ENCODE measurements around the gene CFAP61. TPM values are rescaled to one million over a fixed set of nuclear protein-coding genes. Genes with fewer than 3 reads are reported as not detected.

CFAP61 gene
- total and polyA plus RNA-seq, 3 experiments from 2014 or later, result not detected

- Histone ChIP-seq H3K4me1 (ENCODE audit: insufficient read depth, low read length) (no peaks in the 10 kb centered on the region), H3K27me3 (ENCODE audit: insufficient read depth, low read length, poor library complexity, severe bottlenecking) (no peaks in the 10 kb centered on the region), H3K27ac (ENCODE audit: low read depth, low read length) (no peak overlapping the region), H3K9me3 (ENCODE audit: low read length) (no peaks in the 10 kb centered on the region), H3K36me3 (ENCODE audit: insufficient read depth, low read length) (no peaks in the 10 kb centered on the region), H3K4me3 (ENCODE audit: low read length) (no peak overlapping the region)
- peak overlapping the region in 4 of 7 donors; percentile 73 to 80 (median 77) for H3K4me3 Mint-ChIP-seq
- DNase-seq, result peak in 2 of 5 donors; percentile 27 to 44
- ChIA-PET CTCF (interaction anchor here (1.0 to 1.1 kb wide), 2 partner anchors 13 to 154 kb away, joined by 3 read pairs; no protein-coding TSS in a partner anchor), POLR2A (no interaction called here)
- H3K27me3 Mint-ChIP-seq, result peaks cover 9 to 29% of the 10 kb centered on the region in 2 donors
- H3K27ac Mint-ChIP-seq, result peak overlapping the region in 4 of 8 donors; percentile 72 to 88 (median 76)
- no peaks in the 10 kb centered on the region for H3K9me3 Mint-ChIP-seq
- H3K4me1 Mint-ChIP-seq, result peaks cover 3 to 12% (median 9%) of the 10 kb centered on the region in 3 donors
- H3K36me3 Mint-ChIP-seq, result no peaks in the 10 kb centered on the region
Observed at GRCh38 chr20:20083807-20084206, 31.5 kb downstream of the CFAP61 start.

GRCh38 chr20:20084296-20084752 lies 32.0 kb downstream of the CFAP61 start:
- H3K36me3 Mint-ChIP-seq, result no peaks in the 10 kb centered on the region
- peak overlapping the region in 4 of 7 donors; percentile 73 to 80 (median 77) for H3K4me3 Mint-ChIP-seq

GRCh38 chr20:20085071-20085470 lies 32.7 kb downstream of the CFAP61 start:
- H3K27me3 ChIP-seq (ENCODE audit: insufficient read depth, low read length, poor library complexity, severe bottlenecking), result no peaks in the 10 kb centered on the region
- H3K9me3 ChIP-seq (ENCODE audit: low read length), result no peaks in the 10 kb centered on the region
- ChIA-PET POLR2A (no interaction called here), CTCF (no interaction called here)
- Mint-ChIP-seq H3K36me3 (no peaks in the 10 kb centered on the region), H3K27ac (no peak overlapping the region), H3K27me3 (peaks cover 6 to 26% of the 10 kb centered on the region in 2 donors), H3K9me3 (no peaks in the 10 kb centered on the region), H3K4me3 (peak overlapping the region in 1 of 7 donors; percentile 29), H3K4me1 (peaks cover 3 to 12% (median 9%) of the 10 kb centered on the region in 3 donors)
- no peaks in the 10 kb centered on the region for H3K36me3 ChIP-seq (ENCODE audit: insufficient read depth, low read length)
- DNase-seq, result no peak
- H3K27ac ChIP-seq (ENCODE audit: low read depth, low read length), result no peak overlapping the region
- H3K4me1 ChIP-seq (ENCODE audit: insufficient read depth, low read length), result no peaks in the 10 kb centered on the region
- H3K4me3 ChIP-seq (ENCODE audit: low read length), result no peak overlapping the region

More at GRCh38 chr20:20084296-20084752, 32.0 kb downstream of the CFAP61 start:
- H3K4me3 ChIP-seq (ENCODE audit: low read length), result no peak overlapping the region
- H3K9me3 Mint-ChIP-seq, result no peaks in the 10 kb centered on the region
- H3K27me3 ChIP-seq (ENCODE audit: insufficient read depth, low read length, poor library complexity, severe bottlenecking), result no peaks in the 10 kb centered on the region
- peaks cover 6 to 26% of the 10 kb centered on the region in 2 donors for H3K27me3 Mint-ChIP-seq
- no peak for DNase-seq
- H3K9me3 ChIP-seq (ENCODE audit: low read length), result no peaks in the 10 kb centered on the region
- peaks cover 3 to 12% (median 9%) of the 10 kb centered on the region in 3 donors for H3K4me1 Mint-ChIP-seq
- H3K36me3 ChIP-seq (ENCODE audit: insufficient read depth, low read length), result no peaks in the 10 kb centered on the region
- no peaks in the 10 kb centered on the region for H3K4me1 ChIP-seq (ENCODE audit: insufficient read depth, low read length)
- no peak overlapping the region for H3K27ac ChIP-seq (ENCODE audit: low read depth, low read length)
- peak overlapping the region in 2 of 8 donors; percentile 78 to 88 for H3K27ac Mint-ChIP-seq
- ChIA-PET CTCF (interaction anchor here (1.0 to 1.1 kb wide), 2 partner anchors 13 to 153 kb away, joined by 3 read pairs; no protein-coding TSS in a partner anchor), POLR2A (no interaction called here)

GRCh38 chr20:20085812-20086211 lies 33.5 kb downstream of the CFAP61 start:
- no peaks in the 10 kb centered on the region for H3K9me3 Mint-ChIP-seq
- no peaks in the 10 kb centered on the region for H3K36me3 Mint-ChIP-seq
- H3K4me1 Mint-ChIP-seq, result peaks cover 3 to 12% (median 9%) of the 10 kb centered on the region in 3 donors
- DNase-seq, result no peak
- no peaks in the 10 kb centered on the region for H3K36me3 ChIP-seq (ENCODE audit: insufficient read depth, low read length)
- H3K27ac ChIP-seq (ENCODE audit: low read depth, low read length), result no peak overlapping the region
- H3K27me3 ChIP-seq (ENCODE audit: insufficient read depth, low read length, poor library complexity, severe bottlenecking), result no peaks in the 10 kb centered on the region
- no peaks in the 10 kb centered on the region for H3K9me3 ChIP-seq (ENCODE audit: low read length)
- ChIA-PET POLR2A (no interaction called here), CTCF (no interaction called here)
- H3K27ac Mint-ChIP-seq, result no peak overlapping the region
- no peaks in the 10 kb centered on the region for H3K4me1 ChIP-seq (ENCODE audit: insufficient read depth, low read length)
- H3K27me3 Mint-ChIP-seq, result peaks cover 3 to 26% of the 10 kb centered on the region in 2 donors
- H3K4me3 ChIP-seq (ENCODE audit: low read length), result no peak overlapping the region
- no peak overlapping the region for H3K4me3 Mint-ChIP-seq

- DNase-seq, result no peak
- CTCF ChIA-PET, result no interaction called here
- no peaks in the 10 kb centered on the region for H3K9me3 Mint-ChIP-seq
- H3K36me3 Mint-ChIP-seq, result peaks cover 0 to 2% (median 0%) of the 10 kb centered on the region in 3 donors
- no peaks in the 10 kb centered on the region for H3K36me3 ChIP-seq (ENCODE audit: insufficient read depth, low read length)
- no peaks in the 10 kb centered on the region for H3K27me3 ChIP-seq (ENCODE audit: insufficient read depth, low read length, poor library complexity, severe bottlenecking)
- peaks cover under 1 to 10% (median 6%) of the 10 kb centered on the region in 3 donors for H3K4me1 Mint-ChIP-seq
- no peaks in the 10 kb centered on the region for H3K4me1 ChIP-seq (ENCODE audit: insufficient read depth, low read length)
- H3K27ac Mint-ChIP-seq, result no peak overlapping the region
- H3K4me3 Mint-ChIP-seq, result no peak overlapping the region
- POLR2A ChIA-PET, result no interaction called here
- H3K4me3 ChIP-seq (ENCODE audit: low read length), result no peak overlapping the region
- peaks cover 0 to 19% of the 10 kb centered on the region in 2 donors for H3K27me3 Mint-ChIP-seq
- H3K27ac ChIP-seq (ENCODE audit: low read depth, low read length), result no peak overlapping the region
- no peaks in the 10 kb centered on the region for H3K9me3 ChIP-seq (ENCODE audit: low read length)
Observed at GRCh38 chr20:20089018-20089417, 36.7 kb downstream of the CFAP61 start.

- Mint-ChIP-seq H3K27ac (no peak overlapping the region), H3K27me3 (peaks cover 0 to 22% of the 10 kb centered on the region in 2 donors), H3K9me3 (no peaks in the 10 kb centered on the region), H3K4me3 (no peak overlapping the region), H3K4me1 (peaks cover 0 to 3% (median 0%) of the 10 kb centered on the region in 3 donors), H3K36me3 (peaks cover 0 to 2% (median 0%) of the 10 kb centered on the region in 3 donors)
- DNase-seq, result no peak
- H3K27ac ChIP-seq (ENCODE audit: low read depth, low read length), result no peak overlapping the region
- POLR2A ChIA-PET, result no interaction called here
- H3K4me1 ChIP-seq (ENCODE audit: insufficient read depth, low read length), result no peaks in the 10 kb centered on the region
- H3K9me3 ChIP-seq (ENCODE audit: low read length), result no peaks in the 10 kb centered on the region
- H3K36me3 ChIP-seq (ENCODE audit: insufficient read depth, low read length), result no peaks in the 10 kb centered on the region
- no peaks in the 10 kb centered on the region for H3K27me3 ChIP-seq (ENCODE audit: insufficient read depth, low read length, poor library complexity, severe bottlenecking)
- CTCF ChIA-PET, result no interaction called here
- no peak overlapping the region for H3K4me3 ChIP-seq (ENCODE audit: low read length)
Observed at GRCh38 chr20:20089939-20090338, 37.6 kb downstream of the CFAP61 start.

- Histone ChIP-seq H3K27me3 (ENCODE audit: insufficient read depth, low read length, poor library complexity, severe bottlenecking) (no peaks in the 10 kb centered on the region), H3K27ac (ENCODE audit: low read depth, low read length) (no peak overlapping the region), H3K4me3 (ENCODE audit: low read length) (no peak overlapping the region), H3K4me1 (ENCODE audit: insufficient read depth, low read length) (no peaks in the 10 kb centered on the region), H3K36me3 (ENCODE audit: insufficient read depth, low read length) (no peaks in the 10 kb centered on the region), H3K9me3 (ENCODE audit: low read length) (no peaks in the 10 kb centered on the region)
- no peaks in the 10 kb centered on the region for H3K4me1 Mint-ChIP-seq
- no peak for DNase-seq
- peaks cover 6 to 33% of the 10 kb centered on the region in 2 donors for H3K27me3 Mint-ChIP-seq
- ChIA-PET CTCF (no interaction called here), POLR2A (no interaction called here)
- peak overlapping the region in 1 of 8 donors; percentile 5 for H3K27ac Mint-ChIP-seq
- no peak overlapping the region for H3K4me3 Mint-ChIP-seq
- peaks cover 0 to 4% (median 2%) of the 10 kb centered on the region in 3 donors for H3K36me3 Mint-ChIP-seq
- H3K9me3 Mint-ChIP-seq, result no peaks in the 10 kb centered on the region
Observed at GRCh38 chr20:20092827-20093226, 40.5 kb downstream of the CFAP61 start.

GRCh38 chr20:20094410-20094809 lies 42.1 kb downstream of the CFAP61 start:
- peaks cover 8 to 39% of the 10 kb centered on the region in 2 donors for H3K27me3 Mint-ChIP-seq

More at GRCh38 chr20:20094410-20094809, 42.1 kb downstream of the CFAP61 start:
- no peak for DNase-seq
- H3K4me3 ChIP-seq (ENCODE audit: low read length), result no peak overlapping the region
- H3K36me3 Mint-ChIP-seq, result peaks cover 0 to 5% (median 2%) of the 10 kb centered on the region in 3 donors
- H3K27ac Mint-ChIP-seq, result no peak overlapping the region
- ChIA-PET CTCF (no interaction called here), POLR2A (no interaction called here)
- H3K4me1 Mint-ChIP-seq, result no peaks in the 10 kb centered on the region
- no peaks in the 10 kb centered on the region for H3K4me1 ChIP-seq (ENCODE audit: insufficient read depth, low read length)
- peak overlapping the region in 1 of 7 donors; percentile 26 for H3K4me3 Mint-ChIP-seq
- H3K9me3 Mint-ChIP-seq, result no peaks in the 10 kb centered on the region
- no peaks in the 10 kb centered on the region for H3K9me3 ChIP-seq (ENCODE audit: low read length)
- no peak overlapping the region for H3K27ac ChIP-seq (ENCODE audit: low read depth, low read length)
- no peaks in the 10 kb centered on the region for H3K36me3 ChIP-seq (ENCODE audit: insufficient read depth, low read length)
- no peaks in the 10 kb centered on the region for H3K27me3 ChIP-seq (ENCODE audit: insufficient read depth, low read length, poor library complexity, severe bottlenecking)
